GM21423 (cell line): Measurements from ENCODE around the gene WT1.
"Not testable (repeated sequence)": the region's sequence is repeated elsewhere in the genome, so short reads cannot be mapped to it uniquely, and the experiment has no call there.

Experiments used
- ATAC-seq: cut with Tn5 transposase; IDR thresholded peaks from one replicate; pipeline ENCODE4 v1.9.1; 2021; ENCODE audit warnings: mild to moderate bottlenecking, moderate library complexity; ENCODE audit not compliant: unreplicated experiment

Gene WT1

GRCh38 chr11:32435511-32435941, at the start of gene WT1:
WT1 (minus strand) TSS chr11:32435539.
- no peak for ATAC-seq

DNA sequence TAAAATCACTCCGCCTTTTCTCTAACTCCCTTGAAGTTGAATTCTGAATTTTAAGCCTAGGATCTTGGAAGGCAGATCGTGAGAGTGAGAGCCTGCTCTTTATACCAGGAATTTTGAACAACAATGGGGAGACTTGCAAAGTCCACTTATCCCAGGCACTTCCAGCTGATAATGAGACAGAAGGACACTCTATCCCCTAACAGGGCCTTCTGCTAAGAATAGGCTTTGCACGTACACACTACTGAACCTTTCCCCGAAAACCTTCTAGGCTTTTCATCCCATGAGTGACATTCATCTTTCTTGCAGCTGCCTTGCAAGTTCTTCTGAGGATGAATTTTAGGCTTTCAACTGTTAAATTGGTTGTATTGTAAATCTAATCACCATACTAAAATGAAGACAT, 44.0 kb upstream of the WT1 start:
- ATAC-seq: no peak

GRCh38 chr11:32478277-32478731, 43.0 kb upstream of the WT1 start:
- no peak for ATAC-seq

GRCh38 chr11:32473282-32473909, 38.1 kb upstream of the WT1 start:
- no peak for ATAC-seq

DNA sequence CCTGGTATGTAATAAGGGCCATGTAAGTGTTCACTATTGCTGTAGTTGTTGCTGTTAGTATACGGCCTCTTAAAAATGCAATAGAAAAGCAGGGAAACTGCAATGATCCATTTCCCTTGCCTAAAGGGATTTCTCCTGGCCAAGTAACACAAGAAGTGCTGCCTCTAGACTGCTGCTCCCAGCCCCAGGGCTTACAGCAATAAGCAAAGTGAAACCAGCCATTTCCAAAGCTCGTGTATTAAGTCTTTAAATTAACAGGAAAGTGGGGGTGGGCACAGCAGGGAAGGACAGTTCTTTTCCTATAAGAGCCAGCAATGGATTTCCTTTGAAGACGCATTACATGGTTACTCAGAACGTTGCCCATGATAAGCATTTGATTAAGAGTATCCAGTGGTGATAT, 36.9 kb upstream of the WT1 start:
- ATAC-seq: no peak

- not testable (repeated sequence) for ATAC-seq
These were observed 36.2 kb upstream of the WT1 start for GRCh38 chr11:32471544-32471943.

DNA sequence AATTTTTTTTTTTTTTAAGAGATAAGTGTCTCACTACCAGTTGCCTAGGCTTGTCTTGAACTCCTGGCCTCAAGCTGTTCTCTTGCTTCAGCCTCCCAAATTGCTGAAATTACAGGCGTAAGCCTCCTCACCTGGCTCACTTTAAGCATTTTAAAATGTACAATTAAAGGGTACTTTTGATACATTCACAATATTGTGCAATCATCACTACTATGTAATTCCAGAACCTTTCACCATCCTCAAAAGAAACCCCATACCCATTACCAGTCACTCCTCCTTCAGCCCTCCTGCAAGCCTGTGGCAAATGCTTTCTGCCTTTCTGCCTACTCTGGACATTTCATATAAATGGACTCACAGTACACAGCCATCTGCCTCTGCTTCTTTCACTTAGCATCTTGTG, 34.5 kb upstream of the WT1 start:
- ATAC-seq: no peak

GRCh38 chr11:32466279-32466915, 31.1 kb upstream of the WT1 start:
- no peak for ATAC-seq

DNA sequence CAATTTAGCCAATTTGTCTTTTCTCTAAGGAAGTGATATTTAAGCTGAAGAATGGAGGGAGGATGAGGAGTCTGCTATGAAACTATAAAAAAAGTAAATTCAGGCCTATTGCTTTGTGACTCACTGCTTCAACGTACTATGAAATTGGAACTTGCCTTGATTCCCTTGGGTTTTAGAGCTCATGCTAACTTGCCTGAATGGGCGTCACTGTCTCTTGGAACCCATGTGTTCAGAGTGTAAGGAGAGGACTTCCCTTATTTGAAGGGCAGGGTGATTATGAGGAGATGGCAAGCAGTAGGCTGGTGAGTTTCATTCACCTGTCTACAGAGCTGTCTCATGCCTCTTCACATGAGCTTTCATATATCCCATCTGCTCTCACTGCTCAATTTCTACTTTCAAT, 28.7 kb upstream of the WT1 start:
- no peak for ATAC-seq

GRCh38 chr11:32462011-32462690, 26.8 kb upstream of the WT1 start:
- no peak for ATAC-seq

DNA sequence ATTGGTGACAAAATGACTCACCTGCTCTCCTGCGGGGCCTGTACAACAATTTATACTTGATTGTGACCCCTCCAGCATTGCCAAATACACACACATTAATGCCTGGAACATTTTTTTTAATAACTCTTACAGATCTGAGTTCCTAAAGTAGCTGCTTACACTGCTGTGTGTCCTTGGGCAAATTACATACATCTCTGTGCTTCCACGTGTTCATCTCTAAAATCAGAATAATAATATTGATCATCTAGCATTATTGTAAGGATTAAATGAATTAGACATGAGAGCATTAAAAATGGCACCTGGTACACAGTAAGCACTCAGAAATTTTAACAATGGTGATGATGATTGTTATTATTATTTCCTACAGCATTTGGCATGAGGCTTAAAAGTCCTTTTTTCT, 21.5 kb upstream of the WT1 start:
- no peak for ATAC-seq

GRCh38 chr11:32454993-32455392, 19.7 kb upstream of the WT1 start:
- ATAC-seq: no peak

DNA sequence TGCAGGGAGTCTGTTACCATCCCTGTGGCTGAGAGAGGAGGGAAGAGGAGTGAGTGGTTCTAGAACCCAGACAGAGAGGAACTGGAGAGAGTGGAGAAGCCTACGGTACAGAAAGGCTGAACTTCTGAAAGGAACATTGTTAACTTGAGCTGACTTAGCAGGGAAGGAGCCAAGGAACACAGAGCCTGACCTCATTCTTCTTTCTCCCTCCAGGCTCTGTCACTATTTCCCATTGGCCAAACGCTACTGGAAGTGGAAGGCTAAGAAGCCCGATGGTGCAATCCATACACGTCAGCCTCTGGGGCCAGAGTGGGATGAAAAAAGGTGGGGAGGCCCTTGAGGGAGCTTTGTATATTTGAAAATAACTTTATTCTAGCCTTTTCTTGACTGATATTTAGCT, 16.5 kb upstream of the WT1 start:
- no peak for ATAC-seq

DNA sequence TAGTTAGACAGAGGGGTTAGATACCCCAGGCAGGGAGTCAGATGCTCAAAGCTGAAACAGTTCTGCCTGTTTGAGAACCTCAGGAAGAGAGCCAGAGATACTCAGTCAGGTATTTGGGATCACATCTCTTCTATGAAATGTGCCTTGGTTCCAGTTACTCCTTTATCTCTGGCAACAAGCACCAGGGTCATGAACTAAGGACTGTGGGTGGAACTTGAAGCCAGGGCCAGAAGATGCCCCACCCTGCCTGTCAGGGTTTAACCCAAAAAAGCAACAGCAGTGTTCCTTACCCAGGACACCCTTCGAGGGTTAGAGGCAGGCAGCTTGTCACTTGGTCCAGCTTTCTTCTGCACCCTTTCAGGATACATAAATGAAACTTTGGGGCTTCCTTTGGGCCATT, 15.0 kb upstream of the WT1 start:
- ATAC-seq: no peak

GRCh38 chr11:32448232-32448631, 12.9 kb upstream of the WT1 start:
- ATAC-seq: no peak

DNA sequence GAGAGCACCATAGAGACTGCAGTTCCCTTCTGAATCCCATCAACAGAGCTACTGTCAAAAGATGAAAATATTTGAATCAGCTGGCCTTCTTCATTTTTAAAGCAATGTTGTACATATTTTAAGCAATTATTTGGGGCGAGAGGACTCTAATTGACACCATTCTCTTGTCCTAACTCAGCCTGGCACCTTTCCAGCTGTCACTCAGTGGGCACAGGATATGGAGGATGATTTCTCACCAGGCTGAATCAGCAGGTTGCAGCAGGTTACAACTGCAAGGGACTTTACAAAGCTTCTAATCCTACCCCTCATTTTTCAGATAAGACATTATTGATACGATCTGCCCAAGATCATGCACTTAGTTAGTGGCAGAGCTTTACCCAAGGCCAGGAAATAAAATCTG, 11.9 kb upstream of the WT1 start:
- ATAC-seq: no peak

GRCh38 chr11:32446227-32446626, 10.9 kb upstream of the WT1 start:
- no peak for ATAC-seq

DNA sequence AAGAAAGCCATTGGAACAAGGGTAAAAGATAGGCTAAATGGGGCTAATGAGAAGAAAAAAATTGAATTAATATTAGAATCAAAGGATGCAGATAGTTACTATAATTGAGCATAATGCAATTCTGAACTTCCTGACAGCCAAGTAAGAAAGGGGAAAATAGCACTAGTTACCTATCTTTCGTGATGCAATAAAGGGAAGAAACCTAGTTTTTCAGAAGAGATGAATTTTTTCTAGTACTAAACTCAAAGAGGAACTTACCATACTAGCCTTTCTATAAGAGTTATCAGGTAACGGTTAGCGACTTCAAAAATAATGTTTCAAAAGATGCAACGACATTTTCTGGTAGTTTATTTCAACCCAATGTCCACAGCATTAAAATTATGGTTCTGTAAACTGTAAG, 8.8 kb upstream of the WT1 start:
- ATAC-seq: no peak

GRCh38 chr11:32440916-32441315, 5.6 kb upstream of the WT1 start:
- ATAC-seq: no peak

GRCh38 chr11:32440312-32440908, 5.1 kb upstream of the WT1 start:
- no peak for ATAC-seq

GRCh38 chr11:32439501-32440210, 4.3 kb upstream of the WT1 start:
- ATAC-seq: no peak
